GM12878 (cell line): ENCODE data around the gene LCOR. TPM values are rescaled to one million over a fixed set of nuclear protein-coding genes. Genes with fewer than 3 reads are reported as not detected.

Source experiments
- ATF2 ChIP-seq: IDR thresholded peaks from 2 replicates; pipeline ENCODE4 v1.6.1; 2012; ENCODE audit warnings: low read length, inconsistent platforms
- CHD2 ChIP-seq: IDR thresholded peaks from 2 replicates; pipeline ENCODE4 v1.6.1; 2011; ENCODE audit warnings: low read depth, low read length, improper control_type of control experiment, borderline replicate concordance
- EP300 ChIP-seq, 2 experiments: fragments of 150-350 bp in 1 of 2; IDR thresholded peaks; 2 replicates each; pipeline ENCODE4 v1.6.1; 2011 to 2012; ENCODE audit warnings: low read depth in 2 of 2, low read length in 2 of 2, borderline replicate concordance in 1 of 2, improper control_type of control experiment in 1 of 2, inconsistent platforms in 1 of 2; ENCODE audit not compliant: control insufficient read depth in 1 of 2
- HCFC1 ChIP-seq: fragments of 150-350 bp; IDR thresholded peaks from 2 replicates; pipeline ENCODE4 v1.6.1; 2014; ENCODE audit warnings: low read length
- HDAC2 ChIP-seq: fragments of 200-600 bp; sonication (generic); IDR thresholded peaks from 2 replicates; pipeline ENCODE4 v1.6.1; 2017
- HSF1 ChIP-seq: fragments of 150-350 bp; IDR thresholded peaks from 2 replicates; pipeline ENCODE4 v1.6.1; 2014; ENCODE audit warnings: mild to moderate bottlenecking, low read depth, low read length
- LARP7 ChIP-seq: fragments of 450-650 bp; IDR thresholded peaks from 2 replicates; pipeline ENCODE4 v1.6.1; 2017; ENCODE audit warnings: mild to moderate bottlenecking
- PRDM15 ChIP-seq: fragments of 450-650 bp; formaldehyde crosslinking; IDR thresholded peaks from 2 replicates; pipeline ENCODE4 v1.4.0; 2020; ENCODE audit warnings: mild to moderate bottlenecking, moderate library complexity
- RAD21 ChIP-seq: IDR thresholded peaks from 2 replicates; pipeline ENCODE4 v1.6.1; 2011; ENCODE audit warnings: mild to moderate bottlenecking, low read depth, low read length, moderate library complexity; ENCODE audit not compliant: insufficient read depth
- RCOR1 ChIP-seq: conservative IDR thresholded peaks from 2 replicates; pipeline ENCODE4 v1.6.1; 2012; ENCODE audit warnings: low read depth, low read length, improper control_type of control experiment
- STAT3 ChIP-seq: IDR thresholded peaks from 2 replicates; pipeline ENCODE4 v1.6.1; 2011; ENCODE audit warnings: low read depth, low read length, improper control_type of control experiment
- WRNIP1 ChIP-seq: IDR thresholded peaks from 2 replicates; pipeline ENCODE4 v1.6.1; 2011; ENCODE audit warnings: low read depth, low read length, improper control_type of control experiment, borderline replicate concordance
- polyA plus RNA-seq, 11 experiments: library from polyadenylated mRNA; depleted of rRNA in 4 of 11; unstranded in 6 of 11; stranded (reverse) in 5 of 11; fragments of >200 nt; fragmentation: Nextera tagmentation in 4 of 11; fragmentation: Illumina TruSeq in 1 of 11; extraction: Ambion mirVana in 4 of 11; extraction: Trizol in 1 of 11; gene quantifications; 1 replicate in 1 of 11; 2 replicates in 10 of 11; pipeline versions ENCODE4 v1.2.1 to v1.2.3, GENCODE V29; 2011 to 2016; ENCODE audit warnings: inconsistent platforms in 2 of 11, missing spikeins in 2 of 11, low read depth in 1 of 11
- total RNA-seq, 4 experiments: library from RNA; depleted of rRNA in 3 of 4; stranded (reverse); fragments of >200 nt in 3 of 4; fragmentation: Illumina TruSeq in 1 of 4; extraction: Trizol in 1 of 4; gene quantifications; 2 replicates each; pipeline versions ENCODE4 v1.2.1 to v1.2.3, GENCODE V29; 2013 to 2021
- TF ChIP-seq, protein P1 (sequence below): fragments of 450-650 bp; IDR thresholded peaks from 2 replicates; pipeline ENCODE4 v1.6.1; 2018; ENCODE audit warnings: borderline replicate concordance, mild to moderate bottlenecking; ENCODE audit not compliant: partially characterized antibody
- TF ChIP-seq, protein P2 (sequence below): fragments of 450-650 bp; formaldehyde crosslinking; IDR thresholded peaks from 2 replicates; pipeline ENCODE4 v1.5.0; 2022; ENCODE audit warnings: mild to moderate bottlenecking, missing genetic modification characterization

Gene LCOR
- total and polyA plus RNA-seq, 10 of the 15 experiments (the other 5 are each of a cell fraction or from before 2014, with no cell fraction given) = 1.6 to 22.0 (median 13.2) TPM

- TF ChIP-seq PRDM15 (CRISPR knock-in tag) = no peak
- 0 out of 4 replicates have a peak, but pooled peaks of 1 of the 2 experiments have one; percentile 29 for TF ChIP-seq EP300 (IDR thresholded peaks at IDR 0.05; ENCODE audit: borderline replicate concordance in 1 of 2, control insufficient read depth in 1 of 2, low read depth in 2 of 2, low read length in 2 of 2)
- TF ChIP-seq ATF2 = no peak
- TF ChIP-seq WRNIP1 = no peak
- TF ChIP-seq, protein P1, sequence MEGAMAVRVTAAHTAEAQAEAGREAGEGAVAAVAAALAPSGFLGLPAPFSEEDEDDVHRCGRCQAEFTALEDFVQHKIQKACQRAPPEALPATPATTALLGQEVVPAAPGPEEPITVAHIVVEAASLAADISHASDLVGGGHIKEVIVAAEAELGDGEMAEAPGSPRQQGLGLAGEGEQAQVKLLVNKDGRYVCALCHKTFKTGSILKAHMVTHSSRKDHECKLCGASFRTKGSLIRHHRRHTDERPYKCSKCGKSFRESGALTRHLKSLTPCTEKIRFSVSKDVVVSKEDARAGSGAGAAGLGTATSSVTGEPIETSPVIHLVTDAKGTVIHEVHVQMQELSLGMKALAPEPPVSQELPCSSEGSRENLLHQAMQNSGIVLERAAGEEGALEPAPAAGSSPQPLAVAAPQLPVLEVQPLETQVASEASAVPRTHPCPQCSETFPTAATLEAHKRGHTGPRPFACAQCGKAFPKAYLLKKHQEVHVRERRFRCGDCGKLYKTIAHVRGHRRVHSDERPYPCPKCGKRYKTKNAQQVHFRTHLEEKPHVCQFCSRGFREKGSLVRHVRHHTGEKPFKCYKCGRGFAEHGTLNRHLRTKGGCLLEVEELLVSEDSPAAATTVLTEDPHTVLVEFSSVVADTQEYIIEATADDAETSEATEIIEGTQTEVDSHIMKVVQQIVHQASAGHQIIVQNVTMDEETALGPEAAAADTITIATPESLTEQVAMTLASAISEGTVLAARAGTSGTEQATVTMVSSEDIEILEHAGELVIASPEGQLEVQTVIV = no peak
- no peak for TF ChIP-seq STAT3
- peak; percentile 55 for TF ChIP-seq LARP7
- no peak for TF ChIP-seq HSF1
- TF ChIP-seq, protein P2, sequence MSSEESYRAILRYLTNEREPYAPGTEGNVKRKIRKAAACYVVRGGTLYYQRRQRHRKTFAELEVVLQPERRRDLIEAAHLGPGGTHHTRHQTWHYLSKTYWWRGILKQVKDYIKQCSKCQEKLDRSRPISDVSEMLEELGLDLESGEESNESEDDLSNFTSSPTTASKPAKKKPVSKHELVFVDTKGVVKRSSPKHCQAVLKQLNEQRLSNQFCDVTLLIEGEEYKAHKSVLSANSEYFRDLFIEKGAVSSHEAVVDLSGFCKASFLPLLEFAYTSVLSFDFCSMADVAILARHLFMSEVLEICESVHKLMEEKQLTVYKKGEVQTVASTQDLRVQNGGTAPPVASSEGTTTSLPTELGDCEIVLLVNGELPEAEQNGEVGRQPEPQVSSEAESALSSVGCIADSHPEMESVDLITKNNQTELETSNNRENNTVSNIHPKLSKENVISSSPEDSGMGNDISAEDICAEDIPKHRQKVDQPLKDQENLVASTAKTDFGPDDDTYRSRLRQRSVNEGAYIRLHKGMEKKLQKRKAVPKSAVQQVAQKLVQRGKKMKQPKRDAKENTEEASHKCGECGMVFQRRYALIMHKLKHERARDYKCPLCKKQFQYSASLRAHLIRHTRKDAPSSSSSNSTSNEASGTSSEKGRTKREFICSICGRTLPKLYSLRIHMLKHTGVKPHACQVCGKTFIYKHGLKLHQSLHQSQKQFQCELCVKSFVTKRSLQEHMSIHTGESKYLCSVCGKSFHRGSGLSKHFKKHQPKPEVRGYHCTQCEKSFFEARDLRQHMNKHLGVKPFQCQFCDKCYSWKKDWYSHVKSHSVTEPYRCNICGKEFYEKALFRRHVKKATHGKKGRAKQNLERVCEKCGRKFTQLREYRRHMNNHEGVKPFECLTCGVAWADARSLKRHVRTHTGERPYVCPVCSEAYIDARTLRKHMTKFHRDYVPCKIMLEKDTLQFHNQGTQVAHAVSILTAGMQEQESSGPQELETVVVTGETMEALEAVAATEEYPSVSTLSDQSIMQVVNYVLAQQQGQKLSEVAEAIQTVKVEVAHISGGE = no peak
- peak; percentile 66; the same call in 1 of the 2 replicates for TF ChIP-seq CHD2
- TF ChIP-seq HDAC2 = no peak
- TF ChIP-seq HCFC1 = peak; percentile 27; the same call in 1 of the 2 replicates
- TF ChIP-seq RAD21 = 0 out of 2 replicates have a peak, but pooled peaks have one; percentile 16
- TF ChIP-seq RCOR1 = no peak
These were observed 672 bp downstream of the LCOR start (continued) for GRCh38 chr10:96832721-96833219.
